HCT116 (cell line): ENCODE results near the gene C1orf116.

Experiments used
- CEBPB ChIP-seq: IDR thresholded peaks from 2 replicates; pipeline ENCODE4 v1.6.1; 2012; ENCODE audit warnings: low read depth
- EZH2 ChIP-seq: fragments of 200-600 bp; sonication (generic); IDR thresholded peaks from 2 replicates; pipeline ENCODE4 v1.6.1; 2017; ENCODE audit warnings: antibody characterized with exemption, mixed run types
- JUND ChIP-seq: IDR thresholded peaks from 2 replicates; pipeline ENCODE4 v1.6.1; 2012
- POLR2A ChIP-seq: IDR thresholded peaks from 2 replicates; pipeline ENCODE4 v1.7.0; 2011; ENCODE audit warnings: borderline replicate concordance; ENCODE audit not compliant: insufficient read depth, insufficient read length; ENCODE audit errors: extremely low read depth
- POLR2AphosphoS5 ChIP-seq: IDR thresholded peaks from 2 replicates; pipeline ENCODE4 v1.6.1; 2011; ENCODE audit warnings: mild to moderate bottlenecking, low read depth, low read length, moderate library complexity
- RAD21 ChIP-seq: IDR thresholded peaks from 2 replicates; pipeline ENCODE4 v1.6.1; 2012; ENCODE audit warnings: low read depth, mild to moderate bottlenecking
- SP1 ChIP-seq: IDR thresholded peaks from 2 replicates; pipeline ENCODE4 v1.6.1; 2012; ENCODE audit warnings: low read depth
- SRF ChIP-seq: IDR thresholded peaks from 2 replicates; pipeline ENCODE4 v1.6.1; 2012; ENCODE audit warnings: low read depth
- YY1 ChIP-seq: IDR thresholded peaks from 2 replicates; pipeline ENCODE4 v1.6.1; 2011; ENCODE audit warnings: low read length, low read depth, moderate library complexity, mild to moderate bottlenecking; ENCODE audit not compliant: insufficient replicate concordance; ENCODE audit errors: extremely low read depth
- ZNF274 ChIP-seq: fragments of 200-500 bp; sonication (Bioruptor generic); IDR thresholded peaks from 2 replicates; pipeline ENCODE4 v1.6.1; 2014; ENCODE audit warnings: mild to moderate bottlenecking, low read depth, low read length, inconsistent platforms
- TF ChIP-seq, protein P1 (sequence below), 3 experiments: fragments of 200-600 bp in 1 of 3; sonication (generic) in 1 of 3; IDR thresholded peaks in 2 of 3; conservative IDR thresholded peaks in 1 of 3; 2 replicates each; pipeline ENCODE4 v1.5.1; 2012 to 2017; ENCODE audit warnings: low read depth in 2 of 3, low read length in 2 of 3, antibody characterized with exemption in 1 of 3, borderline replicate concordance in 1 of 3, control low read depth in 1 of 3, mild to moderate bottlenecking in 1 of 3, mixed read lengths in 1 of 3, mixed run types in 1 of 3, moderate library complexity in 1 of 3; ENCODE audit not compliant: insufficient read depth in 1 of 3
- TF ChIP-seq, protein P2 (sequence below): IDR thresholded peaks from 2 replicates; pipeline ENCODE4 v1.6.1; 2012
- TF ChIP-seq, protein P3 (sequence below): IDR thresholded peaks from 2 replicates; pipeline ENCODE4 v1.6.1; 2012
- TF ChIP-seq, protein P4 (sequence below): IDR thresholded peaks from 2 replicates; pipeline ENCODE4 v1.6.1; 2012; ENCODE audit warnings: low read depth

DNA sequence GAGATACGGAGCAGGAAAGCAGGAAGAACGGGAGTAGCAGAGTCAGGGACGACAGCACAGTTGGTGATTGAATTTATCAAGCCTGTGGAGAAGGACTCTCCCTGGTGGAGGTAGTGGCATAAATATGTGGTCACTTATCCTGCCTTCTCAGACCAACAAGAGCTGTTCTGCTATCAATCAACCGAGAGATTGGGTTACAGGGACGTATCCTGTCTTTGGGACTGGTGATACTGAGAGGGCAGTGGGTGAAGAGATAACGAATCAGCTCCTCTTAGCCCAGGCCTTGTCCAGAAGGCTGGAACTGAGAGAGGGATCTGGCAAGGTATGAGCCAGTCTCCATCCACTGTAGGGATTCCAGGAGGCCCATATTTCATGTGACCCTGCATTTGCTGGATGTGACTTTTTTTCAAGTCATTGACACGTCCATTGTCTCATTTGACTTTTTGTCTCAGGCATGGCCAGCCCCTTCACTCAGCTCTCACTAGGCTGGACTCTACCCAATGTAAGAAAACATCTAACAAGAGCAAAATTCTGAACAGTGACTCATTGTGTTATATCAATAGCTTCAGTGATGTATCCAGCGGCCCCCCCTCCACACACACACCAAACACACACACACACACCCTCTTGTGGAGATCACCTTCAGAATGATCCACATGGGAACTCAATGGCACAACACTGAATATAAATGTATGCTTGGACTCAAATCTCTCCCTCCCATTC is 11.3 kb downstream of the C1orf116 start:
- TF ChIP-seq SP1 = 0 out of 2 replicates have a peak, but pooled peaks have one; percentile 17
- TF ChIP-seq, protein P1, sequence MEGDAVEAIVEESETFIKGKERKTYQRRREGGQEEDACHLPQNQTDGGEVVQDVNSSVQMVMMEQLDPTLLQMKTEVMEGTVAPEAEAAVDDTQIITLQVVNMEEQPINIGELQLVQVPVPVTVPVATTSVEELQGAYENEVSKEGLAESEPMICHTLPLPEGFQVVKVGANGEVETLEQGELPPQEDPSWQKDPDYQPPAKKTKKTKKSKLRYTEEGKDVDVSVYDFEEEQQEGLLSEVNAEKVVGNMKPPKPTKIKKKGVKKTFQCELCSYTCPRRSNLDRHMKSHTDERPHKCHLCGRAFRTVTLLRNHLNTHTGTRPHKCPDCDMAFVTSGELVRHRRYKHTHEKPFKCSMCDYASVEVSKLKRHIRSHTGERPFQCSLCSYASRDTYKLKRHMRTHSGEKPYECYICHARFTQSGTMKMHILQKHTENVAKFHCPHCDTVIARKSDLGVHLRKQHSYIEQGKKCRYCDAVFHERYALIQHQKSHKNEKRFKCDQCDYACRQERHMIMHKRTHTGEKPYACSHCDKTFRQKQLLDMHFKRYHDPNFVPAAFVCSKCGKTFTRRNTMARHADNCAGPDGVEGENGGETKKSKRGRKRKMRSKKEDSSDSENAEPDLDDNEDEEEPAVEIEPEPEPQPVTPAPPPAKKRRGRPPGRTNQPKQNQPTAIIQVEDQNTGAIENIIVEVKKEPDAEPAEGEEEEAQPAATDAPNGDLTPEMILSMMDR (IDR thresholded peaks at IDR 0.05 in 2 of 3, conservative IDR thresholded peaks at IDR 0.05 in 1 of 3; ENCODE audit: borderline replicate concordance in 1 of 3, insufficient read depth in 1 of 3, low read depth in 2 of 3, low read length in 2 of 3) = no peak
- TF ChIP-seq POLR2A = no peak
- TF ChIP-seq, protein P2, sequence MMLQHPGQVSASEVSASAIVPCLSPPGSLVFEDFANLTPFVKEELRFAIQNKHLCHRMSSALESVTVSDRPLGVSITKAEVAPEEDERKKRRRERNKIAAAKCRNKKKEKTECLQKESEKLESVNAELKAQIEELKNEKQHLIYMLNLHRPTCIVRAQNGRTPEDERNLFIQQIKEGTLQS = no peak
- TF ChIP-seq, protein P3, sequence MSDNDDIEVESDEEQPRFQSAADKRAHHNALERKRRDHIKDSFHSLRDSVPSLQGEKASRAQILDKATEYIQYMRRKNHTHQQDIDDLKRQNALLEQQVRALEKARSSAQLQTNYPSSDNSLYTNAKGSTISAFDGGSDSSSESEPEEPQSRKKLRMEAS = no peak
- TF ChIP-seq JUND = no peak
- no peak for TF ChIP-seq ZNF274
- no peak for TF ChIP-seq POLR2AphosphoS5
- TF ChIP-seq SRF = no peak
- TF ChIP-seq EZH2 = no peak
- no peak for TF ChIP-seq YY1
- TF ChIP-seq CEBPB = no peak
- TF ChIP-seq, protein P4, sequence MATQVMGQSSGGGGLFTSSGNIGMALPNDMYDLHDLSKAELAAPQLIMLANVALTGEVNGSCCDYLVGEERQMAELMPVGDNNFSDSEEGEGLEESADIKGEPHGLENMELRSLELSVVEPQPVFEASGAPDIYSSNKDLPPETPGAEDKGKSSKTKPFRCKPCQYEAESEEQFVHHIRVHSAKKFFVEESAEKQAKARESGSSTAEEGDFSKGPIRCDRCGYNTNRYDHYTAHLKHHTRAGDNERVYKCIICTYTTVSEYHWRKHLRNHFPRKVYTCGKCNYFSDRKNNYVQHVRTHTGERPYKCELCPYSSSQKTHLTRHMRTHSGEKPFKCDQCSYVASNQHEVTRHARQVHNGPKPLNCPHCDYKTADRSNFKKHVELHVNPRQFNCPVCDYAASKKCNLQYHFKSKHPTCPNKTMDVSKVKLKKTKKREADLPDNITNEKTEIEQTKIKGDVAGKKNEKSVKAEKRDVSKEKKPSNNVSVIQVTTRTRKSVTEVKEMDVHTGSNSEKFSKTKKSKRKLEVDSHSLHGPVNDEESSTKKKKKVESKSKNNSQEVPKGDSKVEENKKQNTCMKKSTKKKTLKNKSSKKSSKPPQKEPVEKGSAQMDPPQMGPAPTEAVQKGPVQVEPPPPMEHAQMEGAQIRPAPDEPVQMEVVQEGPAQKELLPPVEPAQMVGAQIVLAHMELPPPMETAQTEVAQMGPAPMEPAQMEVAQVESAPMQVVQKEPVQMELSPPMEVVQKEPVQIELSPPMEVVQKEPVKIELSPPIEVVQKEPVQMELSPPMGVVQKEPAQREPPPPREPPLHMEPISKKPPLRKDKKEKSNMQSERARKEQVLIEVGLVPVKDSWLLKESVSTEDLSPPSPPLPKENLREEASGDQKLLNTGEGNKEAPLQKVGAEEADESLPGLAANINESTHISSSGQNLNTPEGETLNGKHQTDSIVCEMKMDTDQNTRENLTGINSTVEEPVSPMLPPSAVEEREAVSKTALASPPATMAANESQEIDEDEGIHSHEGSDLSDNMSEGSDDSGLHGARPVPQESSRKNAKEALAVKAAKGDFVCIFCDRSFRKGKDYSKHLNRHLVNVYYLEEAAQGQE = no peak
- no peak for TF ChIP-seq RAD21
